SW 1271 (cell line): ENCODE data around the gene RAB11FIP5.

Experiments
- DNase-seq, 2 experiments: peaks; one replicate each; lab custom pipeline; 2025; lab: John Stamatoyannopoulos, UW

RAB11FIP5 gene

GRCh38 chr2:73084971-73085370, 27.8 kb downstream of the RAB11FIP5 start:
- DNase-seq = no peak

GRCh38 chr2:73083886-73084800, 28.6 kb downstream of the RAB11FIP5 start:
- DNase-seq = no peak

- DNase-seq = no peak
These were observed 30.0 kb downstream of the RAB11FIP5 start for GRCh38 chr2:73082523-73083410.

GRCh38 chr2:73081181-73081671, 31.5 kb downstream of the RAB11FIP5 start:
- no peak for DNase-seq

GRCh38 chr2:73080321-73081131, 32.2 kb downstream of the RAB11FIP5 start:
- no peak for DNase-seq

- no peak for DNase-seq
These were observed 33.1 kb downstream of the RAB11FIP5 start for GRCh38 chr2:73079636-73080035.

GRCh38 chr2:73078457-73079411, 34.0 kb downstream of the RAB11FIP5 start:
- DNase-seq = no peak

GRCh38 chr2:73077424-73077795, 35.3 kb downstream of the RAB11FIP5 start:
- no peak for DNase-seq

GRCh38 chr2:73076701-73077423, 35.9 kb downstream of the RAB11FIP5 start:
- no peak for DNase-seq

- DNase-seq = no peak
These were observed 37.0 kb downstream of the RAB11FIP5 start for GRCh38 chr2:73075477-73076373.

- no peak for DNase-seq
These were observed 38.4 kb downstream of the RAB11FIP5 start for GRCh38 chr2:73074110-73075069.

- no peak for DNase-seq
These were observed 40.3 kb downstream of the RAB11FIP5 start for GRCh38 chr2:73072416-73072815.

- DNase-seq = no peak
These were observed 40.7 kb downstream of the RAB11FIP5 start for GRCh38 chr2:73072129-73072395.

- peak; percentile 80 to 95 for DNase-seq
These were observed 41.2 kb downstream of the RAB11FIP5 start, which contains the start of gene SFXN5 for GRCh38 chr2:73071360-73072128. Gene SFXN5 (minus strand): TSS chr2:73071712. CDS start chr2:73071705, 7 bp downstream.

- DNase-seq = no peak
These were observed 41.9 kb downstream of the RAB11FIP5 start for GRCh38 chr2:73070643-73071359.
